ENCODE measurements around the gene TIMM44. TPM values are rescaled to one million over a fixed set of nuclear protein-coding genes. Genes with fewer than 3 reads are reported as not detected.

TIMM44 gene
- polyA plus RNA-seq, 1 donor (not counting 4 experiments of a cell fraction or from before 2014, with no cell fraction given), result 34.8 TPM

DNA sequence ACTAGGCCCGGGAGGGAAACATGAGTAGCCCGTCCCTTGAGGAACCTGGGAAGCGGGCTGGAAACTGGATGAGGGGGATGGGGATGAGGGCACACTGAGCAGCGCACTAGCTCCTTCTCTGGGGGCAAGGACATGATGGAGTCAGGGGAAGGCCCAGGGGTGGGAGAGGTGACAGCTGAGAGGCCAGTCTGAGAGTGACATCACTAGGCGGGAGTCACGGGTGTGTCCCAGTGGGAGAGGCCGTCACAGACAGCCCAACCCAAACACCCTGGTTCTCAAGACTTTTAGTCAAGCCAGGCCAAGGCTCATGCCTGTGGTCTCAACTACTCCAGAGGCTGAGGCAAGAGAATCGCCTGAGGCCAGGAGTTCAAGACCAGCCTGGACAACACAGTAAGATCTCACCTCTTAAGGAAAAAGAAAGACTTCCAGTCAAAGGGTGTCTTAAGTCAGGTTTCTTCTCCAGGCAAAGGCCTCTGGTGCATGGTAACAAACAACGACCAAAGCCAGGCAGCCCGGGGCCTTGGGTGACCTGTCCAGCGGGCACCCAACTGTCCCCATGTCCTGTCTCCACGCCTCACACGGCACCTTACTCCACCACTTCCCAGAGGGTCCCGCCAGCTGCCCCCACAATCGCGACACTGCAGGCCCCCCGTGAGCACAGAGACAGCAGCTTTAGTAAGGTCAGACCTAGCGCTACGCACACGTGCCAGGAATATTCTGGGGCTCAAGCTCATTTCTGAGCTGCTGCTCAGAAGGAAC, 25.5 kb upstream of the TIMM44 start:
- no peaks in the 10 kb centered on the region for H4K20me1 ChIP-seq (ENCODE audit: control insufficient read depth, extremely low read depth, insufficient read depth, low read length)
- no peak for FAIRE-seq

GRCh38 chr19:7968008-7968795, 24.7 kb upstream of the TIMM44 start:
- Histone ChIP-seq H3K27me3 (ENCODE audit: control insufficient read depth, extremely low read depth, insufficient read depth, low read length) (no peaks in the 10 kb centered on the region), H3K4me1 (ENCODE audit: control insufficient read depth, extremely low read depth, insufficient read depth, low read length) (no peaks in the 10 kb centered on the region), H3K9me3 (ENCODE audit: control insufficient read depth, low read depth, low read length) (no peaks in the 10 kb centered on the region), H3K79me2 (ENCODE audit: control insufficient read depth, insufficient read depth, low read length) (no peaks in the 10 kb centered on the region), H3K27ac (ENCODE audit: control insufficient read depth, insufficient read depth, low read length) (no peak overlapping the region), H3K4me3 (ENCODE audit: control insufficient read depth in 2 of 3, extremely low read depth in 1 of 3, insufficient read depth in 2 of 3, low read depth in 1 of 3, low read length in 3 of 3) (no peak overlapping the region), H3K36me3 (ENCODE audit: control insufficient read depth in 2 of 2, extremely low read depth in 1 of 2, insufficient read depth in 2 of 2, low read length in 2 of 2) (peaks cover 31 to 43% of the 10 kb centered on the region in 2 experiments), H2AFZ (ENCODE audit: control insufficient read depth, low read length) (no peak overlapping the region), H3K4me2 (ENCODE audit: control insufficient read depth, extremely low read depth, insufficient read depth, low read depth, low read length) (no peak overlapping the region), H4K20me1 (ENCODE audit: control insufficient read depth, extremely low read depth, insufficient read depth, low read length) (no peaks in the 10 kb centered on the region), H3K9me1 (ENCODE audit: control insufficient read depth, extremely low read depth, insufficient read depth, low read length) (no peaks in the 10 kb centered on the region), H3K9ac (ENCODE audit: control insufficient read depth, extremely low read depth, insufficient read depth, low read length) (no peak overlapping the region)
- dilution Hi-C loops (cut with MboI; ENCODE audit: extremely low pct_ligation_motif_present, low sequenced_read_pairs), result no loop called here
- FAIRE-seq (no peak), DNase-seq (ENCODE audit: low read depth, low spot score) (no peak)
- TF ChIP-seq CTCF (optimal IDR thresholded peaks at IDR 0.05 in 1 of 3, IDR thresholded peaks at IDR 0.05 in 1 of 3, conservative IDR thresholded peaks at IDR 0.05 in 1 of 3; ENCODE audit: extremely low read depth in 1 of 3, insufficient read depth in 2 of 3, low read length in 3 of 3) (no peak), EZH2 (IDR thresholded peaks at IDR 0.05; ENCODE audit: low read length) (no peak)

More for the DNA sequence above, 25.5 kb upstream of the TIMM44 start:
- dilution Hi-C loops (cut with MboI; ENCODE audit: extremely low pct_ligation_motif_present, low sequenced_read_pairs), result no loop called here
- Histone ChIP-seq H3K27me3 (ENCODE audit: control insufficient read depth, extremely low read depth, insufficient read depth, low read length) (no peaks in the 10 kb centered on the region), H3K36me3 (ENCODE audit: control insufficient read depth in 2 of 2, extremely low read depth in 1 of 2, insufficient read depth in 2 of 2, low read length in 2 of 2) (peaks cover 35 to 43% of the 10 kb centered on the region in 2 experiments), H3K9me1 (ENCODE audit: control insufficient read depth, extremely low read depth, insufficient read depth, low read length) (no peaks in the 10 kb centered on the region), H3K79me2 (ENCODE audit: control insufficient read depth, insufficient read depth, low read length) (peaks cover 3% of the 10 kb centered on the region), H2AFZ (ENCODE audit: control insufficient read depth, low read length) (no peak overlapping the region), H3K4me2 (ENCODE audit: control insufficient read depth, extremely low read depth, insufficient read depth, low read depth, low read length) (no peak overlapping the region), H3K4me3 (ENCODE audit: control insufficient read depth in 2 of 3, extremely low read depth in 1 of 3, insufficient read depth in 2 of 3, low read depth in 1 of 3, low read length in 3 of 3) (no peak overlapping the region), H3K27ac (ENCODE audit: control insufficient read depth, insufficient read depth, low read length) (no peak overlapping the region), H3K9ac (ENCODE audit: control insufficient read depth, extremely low read depth, insufficient read depth, low read length) (no peak overlapping the region), H3K4me1 (ENCODE audit: control insufficient read depth, extremely low read depth, insufficient read depth, low read length) (no peaks in the 10 kb centered on the region), H3K9me3 (ENCODE audit: control insufficient read depth, low read depth, low read length) (no peaks in the 10 kb centered on the region)
- TF ChIP-seq CTCF (optimal IDR thresholded peaks at IDR 0.05 in 1 of 3, IDR thresholded peaks at IDR 0.05 in 1 of 3, conservative IDR thresholded peaks at IDR 0.05 in 1 of 3; ENCODE audit: extremely low read depth in 1 of 3, insufficient read depth in 2 of 3, low read length in 3 of 3), result no peak
- TF ChIP-seq EZH2 (IDR thresholded peaks at IDR 0.05; ENCODE audit: low read length), result no peak
- no peak for DNase-seq (ENCODE audit: low read depth, low spot score)
